ENCODE measurements around the gene LRRC8E. TPM values are rescaled to one million over a fixed set of nuclear protein-coding genes. Genes with fewer than 3 reads are reported as not detected.

LRRC8E gene
- total and polyA plus RNA-seq, 7 donors = 0.23 to 1.2 (median 1.2) TPM; not detected in 4

DNA sequence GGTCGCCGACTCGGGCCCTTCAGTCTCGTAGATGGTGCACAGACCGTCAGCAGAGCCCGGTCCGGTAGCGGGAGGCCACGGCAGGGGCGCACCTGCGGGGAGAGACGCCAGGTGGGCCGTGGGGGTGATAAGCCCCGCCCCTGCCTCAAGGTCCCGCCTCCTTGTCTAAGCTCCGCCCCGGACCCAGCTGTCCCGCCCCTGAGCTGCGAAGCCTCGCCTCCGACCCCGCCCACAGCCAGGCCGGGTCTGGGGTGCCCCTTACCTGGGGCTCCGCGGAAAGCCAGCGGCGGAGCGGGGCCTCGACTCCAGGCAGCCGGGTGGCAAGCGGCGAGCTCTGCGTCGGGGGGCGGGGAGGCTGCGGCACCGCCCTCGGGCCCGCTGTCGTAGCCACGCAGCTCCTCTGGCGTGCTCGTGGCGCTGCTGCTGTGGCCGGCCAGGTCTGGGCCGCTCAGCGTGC, 18.8 kb upstream of the LRRC8E start:
- intact Hi-C loops (cut with DNase I) = loop anchor here (5.0 kb wide), 1 partner anchor 33 kb away; the partner anchor contains the start of gene MAP2K7
- no peak for DNase-seq
- H3K4me3 ChIP-seq = peak overlapping the region in 3 of 4 donors; percentile 29 to 46 (median 42)
- peaks cover 0 to 52% (median 46%) of the 10 kb centered on the region in 4 donors for H3K4me1 ChIP-seq
- no peaks in the 10 kb centered on the region for H3K9me3 ChIP-seq
- TF ChIP-seq POLR2AphosphoS5 (IDR thresholded peaks at IDR 0.05) = no peak
- TF ChIP-seq, protein P1, sequence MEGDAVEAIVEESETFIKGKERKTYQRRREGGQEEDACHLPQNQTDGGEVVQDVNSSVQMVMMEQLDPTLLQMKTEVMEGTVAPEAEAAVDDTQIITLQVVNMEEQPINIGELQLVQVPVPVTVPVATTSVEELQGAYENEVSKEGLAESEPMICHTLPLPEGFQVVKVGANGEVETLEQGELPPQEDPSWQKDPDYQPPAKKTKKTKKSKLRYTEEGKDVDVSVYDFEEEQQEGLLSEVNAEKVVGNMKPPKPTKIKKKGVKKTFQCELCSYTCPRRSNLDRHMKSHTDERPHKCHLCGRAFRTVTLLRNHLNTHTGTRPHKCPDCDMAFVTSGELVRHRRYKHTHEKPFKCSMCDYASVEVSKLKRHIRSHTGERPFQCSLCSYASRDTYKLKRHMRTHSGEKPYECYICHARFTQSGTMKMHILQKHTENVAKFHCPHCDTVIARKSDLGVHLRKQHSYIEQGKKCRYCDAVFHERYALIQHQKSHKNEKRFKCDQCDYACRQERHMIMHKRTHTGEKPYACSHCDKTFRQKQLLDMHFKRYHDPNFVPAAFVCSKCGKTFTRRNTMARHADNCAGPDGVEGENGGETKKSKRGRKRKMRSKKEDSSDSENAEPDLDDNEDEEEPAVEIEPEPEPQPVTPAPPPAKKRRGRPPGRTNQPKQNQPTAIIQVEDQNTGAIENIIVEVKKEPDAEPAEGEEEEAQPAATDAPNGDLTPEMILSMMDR (IDR thresholded peaks at IDR 0.05) = peak in 1 of 4 experiments; percentile 25
- 2 to 4% methylated on average over 47 of the region's 47 CpGs for WGBS, 2 donors
- H3K36me3 ChIP-seq = no peaks in the 10 kb centered on the region
- peak overlapping the region; percentile 38 to 72 (median 46) for H3K27ac ChIP-seq
- peaks cover 30 to 68% (median 57%) of the 10 kb centered on the region in 3 donors for H3K27me3 ChIP-seq

DNA sequence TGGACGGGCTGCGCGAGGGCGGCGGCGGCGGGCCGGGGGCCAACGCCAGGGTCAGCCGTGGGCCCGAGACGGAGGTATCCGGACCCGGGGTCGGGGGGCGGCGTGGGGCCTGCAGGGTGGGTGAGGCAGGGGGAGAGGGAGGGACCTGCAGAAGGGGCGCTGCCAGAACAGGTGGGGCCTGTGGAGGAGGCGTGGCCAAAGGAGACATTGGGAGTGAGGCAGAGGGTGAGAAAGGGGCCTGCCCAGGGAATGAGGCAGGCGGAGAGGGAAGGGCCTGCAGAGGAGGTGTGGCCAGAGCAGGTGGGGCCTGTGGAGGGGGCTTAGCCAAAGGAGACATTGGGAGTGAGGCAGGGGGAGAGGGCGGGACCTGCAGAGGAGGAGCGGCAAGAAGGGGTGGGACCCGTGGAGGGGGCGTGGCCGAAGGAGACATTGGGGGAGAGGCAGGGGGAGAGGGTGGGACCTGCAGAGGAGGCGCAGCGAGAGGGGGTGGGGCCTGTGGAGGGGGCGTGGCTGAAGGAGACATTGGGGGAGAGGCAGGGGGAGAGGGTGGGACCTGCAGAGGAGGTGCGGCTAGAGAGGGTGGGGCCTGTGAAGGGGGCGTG, 18.3 kb upstream of the LRRC8E start:
- Histone ChIP-seq H3K4me3 (peak overlapping the region in 3 of 4 donors; percentile 29 to 46 (median 42)), H3K36me3 (no peaks in the 10 kb centered on the region), H3K9me3 (no peaks in the 10 kb centered on the region), H3K27ac (peak overlapping the region; percentile 38 to 72 (median 46)), H3K27me3 (peaks cover 33 to 68% (median 58%) of the 10 kb centered on the region in 3 donors), H3K4me1 (peaks cover 0 to 55% (median 48%) of the 10 kb centered on the region in 4 donors)
- no peak for DNase-seq
- intact Hi-C loops (cut with DNase I) = loop anchor here (5.0 kb wide), 1 partner anchor 32 kb away; the partner anchor contains the start of gene MAP2K7
- WGBS, 2 donors = 12 to 22% methylated on average over 30 of the region's 30 CpGs
- TF ChIP-seq POLR2AphosphoS5 (IDR thresholded peaks at IDR 0.05) (no peak), POLR2A (IDR thresholded peaks at IDR 0.05) (no peak), EP300 (IDR thresholded peaks at IDR 0.05) (no peak)
- TF ChIP-seq, protein P1 (IDR thresholded peaks at IDR 0.05) = no peak

DNA sequence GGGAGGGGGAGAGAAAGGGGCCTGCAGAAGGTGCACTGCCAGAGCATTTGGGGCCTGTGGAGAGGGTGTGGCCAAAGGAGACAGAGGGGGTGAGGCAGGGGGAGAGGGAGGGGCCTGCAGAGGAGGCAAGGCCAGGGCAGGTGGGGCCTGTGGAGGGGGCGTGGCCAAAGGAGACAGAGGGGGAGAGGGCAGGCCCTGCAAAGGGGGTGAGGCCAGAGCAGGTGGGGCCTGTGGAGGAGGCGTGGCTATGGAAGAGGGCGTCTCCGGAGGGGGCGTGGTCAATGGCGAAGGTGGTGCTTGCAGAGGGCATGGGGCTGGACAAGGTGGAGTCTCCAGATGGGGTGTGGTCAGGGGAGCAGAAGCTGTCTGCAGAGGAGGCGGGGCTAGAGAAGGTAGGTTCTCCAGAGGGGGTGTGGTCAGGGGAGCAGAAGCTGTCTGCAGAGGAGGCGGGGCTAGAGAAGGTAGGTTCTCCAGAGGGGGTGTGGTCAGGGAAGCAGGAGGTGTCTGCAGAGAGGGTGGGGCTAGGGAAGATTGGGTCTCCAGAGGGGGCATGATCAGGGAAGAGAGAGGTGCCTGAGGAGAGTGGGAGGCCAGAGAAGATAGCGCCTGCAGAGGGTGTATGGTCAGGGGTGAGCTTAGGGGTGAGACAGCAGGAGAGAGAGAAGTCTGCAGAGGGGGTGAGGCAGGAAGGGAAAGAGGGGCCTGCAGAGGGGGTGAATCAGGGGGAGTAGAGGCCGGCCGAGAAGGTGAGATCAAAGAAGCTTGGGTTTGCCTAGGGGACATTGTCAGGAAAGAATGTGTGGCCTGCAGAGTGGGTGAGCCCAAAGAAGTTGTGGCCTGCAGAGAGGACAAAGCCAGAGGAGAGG, 17.5 kb upstream of the LRRC8E start:
- Histone ChIP-seq H3K36me3 (no peaks in the 10 kb centered on the region), H3K4me3 (no peak overlapping the region), H3K27ac (peak overlapping the region in 3 of 4 donors; percentile 0 to 46 (median 34)), H3K9me3 (no peaks in the 10 kb centered on the region), H3K27me3 (peaks cover 33 to 69% (median 66%) of the 10 kb centered on the region in 3 donors), H3K4me1 (peaks cover 0 to 55% (median 48%) of the 10 kb centered on the region in 4 donors)
- DNase-seq = no peak
- WGBS, 2 donors = 33 to 57% methylated on average over 11 of the region's 11 CpGs
- intact Hi-C loops (cut with DNase I) = no loop called here
- TF ChIP-seq EP300 (IDR thresholded peaks at IDR 0.05) (no peak), POLR2AphosphoS5 (IDR thresholded peaks at IDR 0.05) (no peak), POLR2A (IDR thresholded peaks at IDR 0.05) (no peak)
- TF ChIP-seq, protein P1 (IDR thresholded peaks at IDR 0.05) = no peak

DNA sequence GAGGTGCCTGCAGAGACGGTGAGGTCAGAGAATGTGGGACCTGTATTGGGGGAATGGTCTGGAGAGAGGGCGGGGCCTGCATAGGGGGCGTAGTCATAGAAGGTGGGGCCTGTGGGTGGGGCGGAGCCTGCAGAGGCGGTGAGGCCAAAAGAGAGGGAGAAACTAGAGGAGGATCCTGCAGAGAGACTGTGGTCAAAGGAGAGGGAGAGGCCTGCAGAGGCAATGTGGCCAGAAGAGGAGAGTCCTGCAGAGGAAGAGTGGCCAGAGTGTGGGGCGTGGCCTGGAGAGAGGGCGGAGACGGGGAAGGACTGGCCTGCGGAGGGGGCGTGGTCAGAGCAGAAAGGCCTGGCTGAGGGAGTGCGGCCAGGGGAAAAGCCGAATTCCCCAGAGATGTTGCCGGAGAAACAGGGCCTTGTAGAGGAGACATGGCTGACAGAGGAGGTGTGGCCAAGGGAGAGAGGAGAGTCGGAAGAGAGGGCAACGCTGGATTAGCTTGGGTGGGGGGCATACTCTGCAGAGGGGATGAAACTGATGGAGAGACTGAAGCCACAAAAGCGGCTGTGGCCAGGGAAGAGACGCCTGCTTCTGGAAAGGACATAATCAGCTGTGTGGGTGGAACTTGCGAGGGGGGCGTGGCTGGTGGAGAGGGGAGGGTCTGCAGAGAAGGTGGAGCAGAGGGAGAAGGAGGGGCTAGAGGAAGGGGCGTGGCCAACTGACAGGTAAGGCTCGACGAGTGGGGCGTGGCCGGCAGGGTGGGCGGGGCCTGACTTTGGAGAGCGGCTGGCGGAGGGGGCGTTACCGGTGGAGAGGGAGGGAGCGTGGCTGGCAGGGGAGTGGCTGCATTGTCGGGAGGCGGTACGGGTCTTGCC, 16.6 kb upstream of the LRRC8E start:
- intact Hi-C loops (cut with DNase I) = no loop called here

More for the DNA sequence above, 16.6 kb upstream of the LRRC8E start:
- no peaks in the 10 kb centered on the region for H3K9me3 ChIP-seq
- H3K4me1 ChIP-seq = peaks cover 0 to 55% (median 48%) of the 10 kb centered on the region in 4 donors
- H3K27me3 ChIP-seq = peaks cover 33 to 66% (median 65%) of the 10 kb centered on the region in 3 donors
- DNase-seq = peak; percentile 86
- H3K27ac ChIP-seq = peak overlapping the region in 3 of 4 donors; percentile 0 to 46 (median 34)
- peak overlapping the region in 3 of 4 donors; percentile 7 to 26 (median 12) for H3K4me3 ChIP-seq
- WGBS, 2 donors = 4 to 8% methylated on average over 33 of the region's 33 CpGs
- no peaks in the 10 kb centered on the region for H3K36me3 ChIP-seq
- TF ChIP-seq POLR2AphosphoS5 (IDR thresholded peaks at IDR 0.05) (no peak), POLR2A (IDR thresholded peaks at IDR 0.05) (no peak), EP300 (IDR thresholded peaks at IDR 0.05) (no peak)
- TF ChIP-seq, protein P1 (IDR thresholded peaks at IDR 0.05) = no peak

Data from sigmoid colon (tissue), 7 donors.